Nephron progenitor cell (in vitro differentiated cells): Measurements from ENCODE around the gene SLC38A2.

Experiments
- DNase-seq: peaks from one replicate; pipeline ENCODE4 v3.0.0; 2021
- H3K27ac Mint-ChIP-seq: 2 replicates; pipeline ENCODE4 v1.8.0; 2021; ENCODE audit warnings: mild to moderate bottlenecking, moderate library complexity, mixed read lengths
- H3K27me3 Mint-ChIP-seq: 2 replicates; pipeline ENCODE4 v1.8.0; 2021; ENCODE audit warnings: mild to moderate bottlenecking, low read depth, mixed read lengths; ENCODE audit not compliant: poor library complexity
- H3K36me3 Mint-ChIP-seq: 2 replicates; pipeline ENCODE4 v1.8.0; 2021; ENCODE audit warnings: low read depth, mixed read lengths
- H3K4me1 Mint-ChIP-seq: 2 replicates; pipeline ENCODE4 v1.8.0; 2021; ENCODE audit warnings: mixed read lengths
- H3K4me3 Mint-ChIP-seq: 2 replicates; pipeline ENCODE4 v1.8.0; 2021; ENCODE audit warnings: mild to moderate bottlenecking, moderate library complexity, mixed read lengths
- H3K9me3 Mint-ChIP-seq: 2 replicates; pipeline ENCODE4 v1.8.0; 2021; ENCODE audit warnings: mild to moderate bottlenecking, moderate library complexity, mixed read lengths
- TF ChIP-seq, protein P1 (sequence below): fragments of 200-600 bp; sonication (generic); IDR thresholded peaks from 2 replicates; pipeline ENCODE4 v1.5.0; 2021; ENCODE audit warnings: antibody characterized with exemption

The SLC38A2 gene

DNA sequence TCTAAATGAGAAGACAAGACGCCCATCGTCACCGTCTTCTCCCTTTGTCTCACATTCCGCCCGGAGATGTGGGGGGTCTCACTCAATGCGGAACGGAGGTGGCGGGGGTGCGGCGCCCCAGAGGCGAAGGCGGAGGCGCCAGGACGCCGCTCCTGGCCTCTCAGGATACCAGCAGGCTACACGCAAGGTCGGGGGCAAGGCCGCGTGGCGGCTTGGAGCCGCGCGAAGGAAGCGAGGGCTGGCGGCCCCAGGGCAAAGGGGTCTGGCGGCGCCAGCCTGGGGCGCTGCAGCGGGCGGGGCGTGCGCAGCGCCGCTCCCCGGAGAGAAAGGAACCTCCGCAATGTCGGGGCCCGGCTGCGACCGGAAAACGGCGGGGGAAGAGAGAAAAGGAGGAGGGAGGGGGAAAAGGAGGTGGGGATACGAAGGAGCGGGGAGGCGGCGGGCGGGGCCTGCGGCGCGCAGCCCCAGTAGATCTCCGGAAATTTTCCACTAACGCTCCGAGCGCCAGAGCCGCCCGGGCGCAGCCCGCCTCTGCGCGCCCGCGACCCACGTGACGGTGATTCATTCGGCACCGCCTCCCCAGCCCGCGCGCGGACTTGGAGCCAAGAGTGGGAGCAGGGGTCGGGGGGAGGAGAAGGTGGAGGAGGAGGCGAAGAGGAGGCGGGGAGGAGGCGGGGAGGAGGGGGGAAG lies 10.5 kb upstream of the SLC38A2 start:
- H3K4me1 Mint-ChIP-seq: peaks cover 47% of the 10 kb centered on the region
- TF ChIP-seq, protein P1, sequence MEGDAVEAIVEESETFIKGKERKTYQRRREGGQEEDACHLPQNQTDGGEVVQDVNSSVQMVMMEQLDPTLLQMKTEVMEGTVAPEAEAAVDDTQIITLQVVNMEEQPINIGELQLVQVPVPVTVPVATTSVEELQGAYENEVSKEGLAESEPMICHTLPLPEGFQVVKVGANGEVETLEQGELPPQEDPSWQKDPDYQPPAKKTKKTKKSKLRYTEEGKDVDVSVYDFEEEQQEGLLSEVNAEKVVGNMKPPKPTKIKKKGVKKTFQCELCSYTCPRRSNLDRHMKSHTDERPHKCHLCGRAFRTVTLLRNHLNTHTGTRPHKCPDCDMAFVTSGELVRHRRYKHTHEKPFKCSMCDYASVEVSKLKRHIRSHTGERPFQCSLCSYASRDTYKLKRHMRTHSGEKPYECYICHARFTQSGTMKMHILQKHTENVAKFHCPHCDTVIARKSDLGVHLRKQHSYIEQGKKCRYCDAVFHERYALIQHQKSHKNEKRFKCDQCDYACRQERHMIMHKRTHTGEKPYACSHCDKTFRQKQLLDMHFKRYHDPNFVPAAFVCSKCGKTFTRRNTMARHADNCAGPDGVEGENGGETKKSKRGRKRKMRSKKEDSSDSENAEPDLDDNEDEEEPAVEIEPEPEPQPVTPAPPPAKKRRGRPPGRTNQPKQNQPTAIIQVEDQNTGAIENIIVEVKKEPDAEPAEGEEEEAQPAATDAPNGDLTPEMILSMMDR: no peak

DNA sequence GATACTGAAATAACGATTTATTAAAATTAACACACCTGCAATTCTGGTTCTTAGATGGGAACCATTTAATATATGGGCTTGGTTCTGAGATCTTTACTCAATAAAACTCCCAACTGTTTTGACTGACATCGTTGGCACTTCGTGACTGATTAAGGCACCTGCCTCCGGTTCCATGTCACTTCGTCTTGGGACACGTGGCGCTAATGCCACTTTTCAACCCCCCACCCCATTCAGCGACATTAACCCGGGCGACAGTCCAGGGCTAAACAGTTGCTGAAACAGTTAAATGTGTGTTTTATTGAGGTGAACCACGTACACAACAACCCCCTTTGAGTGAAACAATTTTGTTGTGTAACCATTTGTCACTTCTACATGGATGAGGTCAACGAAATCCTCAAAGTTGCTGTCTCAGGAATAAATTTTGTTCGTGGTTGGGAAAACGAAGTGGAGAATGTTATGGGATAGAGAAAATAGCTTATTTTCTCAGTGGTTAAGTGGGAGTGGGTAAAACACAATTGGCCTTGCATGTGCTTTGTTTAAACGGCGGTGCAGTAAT lies 9.9 kb upstream of the SLC38A2 start:
- TF ChIP-seq, protein P1: no peak
- H3K27ac Mint-ChIP-seq: peak overlapping the region; percentile 98
- H3K9me3 Mint-ChIP-seq: peaks cover 4% of the 10 kb centered on the region
- no peak for DNase-seq
- peak overlapping the region; percentile 87 for H3K4me3 Mint-ChIP-seq
- peaks cover 43% of the 10 kb centered on the region for H3K4me1 Mint-ChIP-seq
- no peaks in the 10 kb centered on the region for H3K36me3 Mint-ChIP-seq
- H3K27me3 Mint-ChIP-seq: peaks cover 3% of the 10 kb centered on the region

More for the DNA sequence above, 10.5 kb upstream of the SLC38A2 start:
- DNase-seq: peak; percentile 90
- H3K36me3 Mint-ChIP-seq: no peaks in the 10 kb centered on the region
- peaks cover 4% of the 10 kb centered on the region for H3K9me3 Mint-ChIP-seq
- peak overlapping the region; percentile 98 for H3K27ac Mint-ChIP-seq
- H3K27me3 Mint-ChIP-seq: peaks cover 3% of the 10 kb centered on the region
- peak overlapping the region; percentile 87 for H3K4me3 Mint-ChIP-seq

DNA sequence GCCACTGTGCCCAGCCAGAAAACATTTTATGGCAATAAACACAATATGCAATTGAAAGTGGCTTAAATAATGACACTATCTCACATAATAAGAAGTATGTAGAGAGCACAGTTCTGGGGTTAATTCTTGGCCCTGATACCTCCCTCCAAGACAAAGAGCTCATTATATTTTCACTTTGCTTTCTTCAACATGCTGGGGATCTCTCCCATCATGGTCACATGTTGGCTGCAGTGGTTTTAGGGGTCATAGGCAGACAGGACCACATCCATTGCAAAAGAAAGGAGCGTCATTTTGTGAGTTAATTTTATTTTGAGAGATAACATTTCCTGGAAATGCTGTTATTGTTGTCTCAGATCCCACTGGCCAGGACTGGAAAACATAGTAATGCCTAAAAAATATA lies 8.3 kb upstream of the SLC38A2 start:
- no peak for DNase-seq
- H3K27ac Mint-ChIP-seq: no peak overlapping the region
- H3K4me3 Mint-ChIP-seq: no peak overlapping the region
- TF ChIP-seq, protein P1: no peak
- H3K4me1 Mint-ChIP-seq: peaks cover 31% of the 10 kb centered on the region
- peaks cover 4% of the 10 kb centered on the region for H3K27me3 Mint-ChIP-seq
- H3K9me3 Mint-ChIP-seq: peaks cover 4% of the 10 kb centered on the region
- no peaks in the 10 kb centered on the region for H3K36me3 Mint-ChIP-seq

DNA sequence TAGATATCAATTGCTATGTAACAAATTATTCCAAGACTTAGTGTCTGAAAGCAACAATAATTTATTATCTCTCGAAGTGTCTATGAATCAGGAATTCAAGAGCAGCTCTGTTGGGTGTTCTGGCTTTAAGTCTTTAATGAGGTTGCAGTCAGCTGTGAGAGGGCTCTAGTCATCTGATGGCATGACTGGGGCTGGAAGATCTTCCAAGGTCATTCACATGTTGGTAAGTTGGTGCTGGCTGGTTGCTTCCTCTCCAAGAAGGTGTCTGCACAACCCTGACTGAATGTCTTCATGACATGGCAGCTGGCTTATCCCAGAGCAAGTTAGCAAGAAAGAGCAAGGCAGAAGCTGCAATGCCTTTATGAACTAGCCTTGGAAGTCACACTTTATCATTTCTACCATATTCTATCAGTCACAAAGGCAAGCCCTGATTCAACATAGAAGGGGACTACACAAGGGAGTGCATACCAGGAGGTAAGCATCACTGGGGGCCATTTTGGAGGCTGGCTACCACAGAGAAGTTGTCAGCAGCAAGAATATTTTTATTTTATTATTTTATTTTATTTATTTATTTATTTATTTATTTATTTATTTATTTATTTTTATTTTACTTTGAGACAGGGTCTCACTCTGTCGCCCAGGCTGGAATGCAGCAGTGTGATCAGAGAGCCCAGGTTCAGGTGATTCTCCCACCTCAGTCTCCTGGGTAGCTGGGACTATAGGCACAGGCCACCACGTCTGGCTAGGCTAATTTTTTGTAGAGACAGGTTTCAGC lies 7.6 kb upstream of the SLC38A2 start:
- Mint-ChIP-seq H3K36me3 (no peaks in the 10 kb centered on the region), H3K27ac (no peak overlapping the region), H3K9me3 (peaks cover 4% of the 10 kb centered on the region), H3K4me1 (peaks cover 24% of the 10 kb centered on the region), H3K4me3 (no peak overlapping the region), H3K27me3 (peaks cover 6% of the 10 kb centered on the region)
- DNase-seq: no peak
- TF ChIP-seq, protein P1: no peak

DNA sequence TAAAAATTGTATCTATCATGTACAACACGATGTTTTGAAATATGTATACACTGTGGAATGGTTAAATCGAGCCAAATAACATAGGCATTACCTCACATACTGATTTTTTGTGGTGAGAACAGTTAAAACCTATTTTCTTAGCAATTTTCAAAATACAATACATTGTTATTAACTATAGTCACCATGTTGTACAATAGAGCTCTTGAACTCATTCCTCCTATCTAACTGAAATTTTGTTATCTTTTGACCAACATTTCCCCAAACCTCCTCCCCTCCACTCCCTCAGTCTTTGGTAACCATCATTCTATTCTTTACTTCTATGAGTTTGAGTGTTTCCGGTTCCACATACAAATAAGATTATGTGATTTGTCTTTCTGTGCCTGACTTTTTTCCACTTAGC lies 6.8 kb upstream of the SLC38A2 start:
- Mint-ChIP-seq H3K36me3 (no peaks in the 10 kb centered on the region), H3K27ac (no peak overlapping the region), H3K4me1 (peaks cover 23% of the 10 kb centered on the region), H3K4me3 (no peak overlapping the region), H3K27me3 (peaks cover 7% of the 10 kb centered on the region), H3K9me3 (peaks cover 4% of the 10 kb centered on the region)
- DNase-seq: no peak
- TF ChIP-seq, protein P1: no peak
